GM20000 (cell line): ENCODE results near the gene KRT2.

ENCODE experiments used
- DNase-seq: peaks from one replicate; pipeline ENCODE4 v3.0.0; 2012; ENCODE audit warnings: low spot score
- TF ChIP-seq, protein P1 (sequence below): IDR thresholded peaks from 2 replicates; pipeline ENCODE4 v1.5.1; 2012; ENCODE audit warnings: mild to moderate bottlenecking, control low read depth; ENCODE audit errors: extremely low read depth, missing control alignments

The KRT2 gene

DNA sequence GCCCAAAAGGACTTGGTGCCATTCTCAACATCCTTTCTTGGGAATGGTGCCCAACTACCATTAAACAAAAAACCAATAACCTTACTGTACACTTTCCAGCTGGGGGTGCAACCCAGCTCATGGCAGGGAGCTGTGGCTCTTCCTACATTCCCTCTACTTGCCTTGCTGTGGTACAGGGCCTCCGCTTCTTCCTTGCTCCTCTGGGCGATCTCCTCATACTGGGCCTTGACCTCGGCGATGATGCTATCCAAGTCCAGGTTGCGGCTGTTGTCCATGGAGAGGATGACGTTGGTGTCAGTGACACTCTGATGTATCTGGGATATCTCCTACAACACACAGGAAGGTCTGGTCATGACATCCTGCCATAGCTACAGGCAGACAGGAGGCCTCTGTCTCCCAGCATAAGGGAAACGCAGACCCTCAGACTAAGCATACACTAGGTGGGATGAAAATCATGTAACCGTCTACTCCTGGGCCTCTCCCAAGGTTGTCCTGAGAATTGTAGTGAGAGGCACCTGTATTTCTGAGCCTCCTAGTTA, 3.9 kb downstream of the KRT2 start:
- no peak for DNase-seq
- TF ChIP-seq, protein P1, sequence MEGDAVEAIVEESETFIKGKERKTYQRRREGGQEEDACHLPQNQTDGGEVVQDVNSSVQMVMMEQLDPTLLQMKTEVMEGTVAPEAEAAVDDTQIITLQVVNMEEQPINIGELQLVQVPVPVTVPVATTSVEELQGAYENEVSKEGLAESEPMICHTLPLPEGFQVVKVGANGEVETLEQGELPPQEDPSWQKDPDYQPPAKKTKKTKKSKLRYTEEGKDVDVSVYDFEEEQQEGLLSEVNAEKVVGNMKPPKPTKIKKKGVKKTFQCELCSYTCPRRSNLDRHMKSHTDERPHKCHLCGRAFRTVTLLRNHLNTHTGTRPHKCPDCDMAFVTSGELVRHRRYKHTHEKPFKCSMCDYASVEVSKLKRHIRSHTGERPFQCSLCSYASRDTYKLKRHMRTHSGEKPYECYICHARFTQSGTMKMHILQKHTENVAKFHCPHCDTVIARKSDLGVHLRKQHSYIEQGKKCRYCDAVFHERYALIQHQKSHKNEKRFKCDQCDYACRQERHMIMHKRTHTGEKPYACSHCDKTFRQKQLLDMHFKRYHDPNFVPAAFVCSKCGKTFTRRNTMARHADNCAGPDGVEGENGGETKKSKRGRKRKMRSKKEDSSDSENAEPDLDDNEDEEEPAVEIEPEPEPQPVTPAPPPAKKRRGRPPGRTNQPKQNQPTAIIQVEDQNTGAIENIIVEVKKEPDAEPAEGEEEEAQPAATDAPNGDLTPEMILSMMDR = no peak

DNA sequence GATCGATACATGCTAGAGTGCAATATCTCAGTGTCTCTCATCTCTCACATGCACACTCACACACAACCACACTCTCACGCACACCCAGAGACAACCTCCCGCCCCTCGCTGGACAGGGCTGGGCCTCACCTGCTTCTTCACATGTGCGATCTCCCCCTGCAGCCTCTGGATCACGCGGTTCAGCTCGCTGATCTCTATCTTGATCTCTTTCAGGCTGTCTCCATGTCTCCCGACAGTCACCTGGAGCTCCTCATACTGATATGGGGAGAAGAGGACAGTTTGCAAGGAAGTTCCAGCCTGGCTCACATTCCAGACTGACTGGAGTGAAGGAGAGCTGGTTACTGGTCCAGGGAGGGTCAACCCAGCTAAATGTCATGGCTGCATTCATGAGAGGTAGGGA, 4.4 kb downstream of the KRT2 start:
- DNase-seq = no peak
- TF ChIP-seq, protein P1 = no peak

DNA sequence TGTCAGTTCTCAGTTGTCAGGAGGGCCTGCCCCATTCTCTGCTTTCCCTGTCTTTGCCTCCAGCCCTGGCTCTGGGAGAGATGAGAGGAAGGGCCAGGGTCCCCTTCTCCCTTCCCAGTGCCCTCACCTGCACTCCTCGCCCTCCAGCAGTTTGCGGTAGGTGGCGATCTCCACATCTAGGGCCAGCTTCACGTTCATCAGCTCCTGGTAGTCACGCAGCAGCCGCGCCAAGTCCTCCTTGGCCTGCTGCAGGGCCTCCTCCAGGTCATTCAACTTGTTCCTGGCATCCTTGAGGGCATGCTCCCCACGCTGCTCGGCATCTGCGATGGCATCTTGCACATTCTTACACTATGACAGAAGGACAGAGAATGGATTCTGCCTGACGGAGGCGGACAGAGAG, 5.4 kb downstream of the KRT2 start:
- DNase-seq = no peak
- TF ChIP-seq, protein P1 = no peak

DNA sequence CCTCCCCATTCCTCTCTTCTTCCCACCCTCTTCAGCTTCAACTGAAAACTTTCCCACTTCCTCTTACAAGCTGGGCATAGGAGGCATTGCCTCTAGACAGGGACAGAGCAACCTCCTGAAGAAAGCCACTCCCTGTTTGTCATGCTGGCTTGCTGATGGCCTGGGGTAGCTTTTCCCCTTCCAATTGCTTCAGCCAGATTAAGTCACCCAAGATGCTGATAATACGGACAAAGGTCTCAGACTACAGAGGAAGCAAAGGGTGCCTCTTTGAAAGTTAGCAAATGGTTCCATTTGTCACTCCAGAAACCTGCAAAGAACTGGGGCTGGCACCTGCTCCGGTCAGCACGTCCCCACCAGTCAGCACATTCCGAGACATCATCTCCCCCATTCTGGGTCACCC, 6.0 kb downstream of the KRT2 start:
- DNase-seq = no peak
- TF ChIP-seq, protein P1 = no peak

DNA sequence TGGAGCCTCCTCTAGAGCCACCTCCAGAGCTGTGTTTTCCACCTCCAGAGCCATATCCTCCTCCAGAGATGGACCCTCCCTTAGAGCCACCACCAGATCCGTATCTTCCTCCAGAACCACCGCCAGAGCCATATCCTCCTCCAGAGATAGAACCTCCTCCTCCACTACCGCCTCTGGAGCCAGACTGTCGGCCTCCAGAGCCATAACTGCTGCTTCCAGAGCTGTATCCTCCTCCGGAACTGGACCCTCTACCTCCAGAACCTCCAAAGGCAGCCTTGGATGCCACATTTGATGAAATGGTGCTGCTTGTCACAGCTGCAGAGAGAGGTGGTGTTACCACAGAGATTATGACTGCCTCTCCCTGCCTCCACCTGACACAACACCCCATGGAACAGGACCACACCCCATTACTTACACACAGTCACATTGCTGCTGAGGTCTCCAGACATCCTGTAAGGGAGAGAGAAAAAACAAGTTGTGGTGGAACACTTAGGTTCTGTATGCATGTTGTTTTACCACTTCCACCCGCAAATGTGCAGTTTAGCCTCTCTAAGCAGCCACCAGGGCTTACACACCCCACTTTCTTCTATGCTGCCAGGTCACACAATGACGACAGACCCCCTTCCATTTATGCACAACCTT, 6.8 kb downstream of the KRT2 start:
- DNase-seq = no peak
- TF ChIP-seq, protein P1 = no peak

GRCh38 chr12:52644078-52644415, 8.0 kb downstream of the KRT2 start:
- TF ChIP-seq, protein P1 = no peak
- DNase-seq = no peak

GRCh38 chr12:52643233-52644077, 8.6 kb downstream of the KRT2 start:
- DNase-seq = no peak
- TF ChIP-seq, protein P1 = no peak
